HT1080 (cell line): ENCODE measurements around the gene BABAM2. TPM values are rescaled to one million over a fixed set of nuclear protein-coding genes. Genes with fewer than 3 reads are reported as not detected.
"Not testable (repeated sequence)": the region's sequence is repeated elsewhere in the genome, so short reads cannot be mapped to it uniquely, and the experiment has no call there.

Experiments used
- DNase-seq: peaks from one replicate; pipeline ENCODE4 v3.0.0-alpha.2; 2015; ENCODE audit warnings: low read depth
- polyA plus RNA-seq, 2 experiments: library from polyadenylated mRNA; depleted of rRNA; stranded (reverse); fragments of >200 nt; gene quantifications; 2 replicates each; pipeline ENCODE4 v1.2.3, GENCODE V29; 2015
- total RNA-seq: library from RNA; depleted of rRNA; stranded (reverse); fragments of >200 nt; shearing (Covaris generic); gene quantifications from 2 replicates; pipeline ENCODE4 v1.2.3, GENCODE V29; 2014; rRNA removed

The BABAM2 gene
- total RNA-seq, result 18.5 and 31.8 TPM in 2 replicates
- polyA plus RNA-seq (2015; cell fraction: cytosol; rRNA removed), result 39.9 and 44.0 TPM in 2 replicates
- polyA plus RNA-seq (2015; cell fraction: nucleus; rRNA removed), result 39.6 and 41.0 TPM in 2 replicates

GRCh38 chr2:27890146-27890923 lies at the start of gene BABAM2, which contains the start of gene RBKS:
Gene BABAM2, plus strand, starts transcription at chr2:27890729. Its CDS starts 3,828 bp downstream, at chr2:27894557.
Gene RBKS, minus strand, starts transcription at chr2:27890387. Its CDS starts 42 bp downstream, at chr2:27890345.
- peak; percentile 76 for DNase-seq

- no peak for DNase-seq
These were observed 47.6 kb upstream of the BABAM2 start for GRCh38 chr2:27842894-27843293.

GRCh38 chr2:27843992-27844391 lies 46.5 kb upstream of the BABAM2 start:
- no peak for DNase-seq

- DNase-seq, result no peak
These were observed 45.7 kb upstream of the BABAM2 start for GRCh38 chr2:27844821-27845255.

- no peak for DNase-seq
These were observed 43.2 kb upstream of the BABAM2 start for GRCh38 chr2:27847333-27847732.

GRCh38 chr2:27849558-27850205 lies 40.8 kb upstream of the BABAM2 start:
- peak; percentile 22 for DNase-seq

GRCh38 chr2:27852691-27853090 lies 37.8 kb upstream of the BABAM2 start:
- no peak for DNase-seq

- no peak for DNase-seq
These were observed 36.2 kb upstream of the BABAM2 start for GRCh38 chr2:27854229-27854862.

GRCh38 chr2:27855476-27855875 lies 35.1 kb upstream of the BABAM2 start:
- DNase-seq, result peak; percentile 46

GRCh38 chr2:27856386-27856785 lies 34.1 kb upstream of the BABAM2 start:
- no peak for DNase-seq

- no peak for DNase-seq
These were observed 33.6 kb upstream of the BABAM2 start for GRCh38 chr2:27856956-27857355.

- DNase-seq, result no peak
These were observed 32.9 kb upstream of the BABAM2 start for GRCh38 chr2:27857417-27858172.

- peak; percentile 69 for DNase-seq
These were observed 30.4 kb upstream of the BABAM2 start for GRCh38 chr2:27860111-27860510.

GRCh38 chr2:27863146-27863545 lies 27.4 kb upstream of the BABAM2 start:
- DNase-seq, result no peak

- not testable (repeated sequence) for DNase-seq
These were observed 26.6 kb upstream of the BABAM2 start for GRCh38 chr2:27863955-27864354.

- DNase-seq, result no peak
These were observed 24.3 kb upstream of the BABAM2 start for GRCh38 chr2:27866237-27866636.

- DNase-seq, result no peak
These were observed 20.8 kb upstream of the BABAM2 start for GRCh38 chr2:27869763-27870162.

GRCh38 chr2:27870724-27871123 lies 19.8 kb upstream of the BABAM2 start:
- DNase-seq, result peak; percentile 63

- DNase-seq, result no peak
These were observed 18.7 kb upstream of the BABAM2 start for GRCh38 chr2:27871802-27872201.

- DNase-seq, result no peak
These were observed 17.4 kb upstream of the BABAM2 start for GRCh38 chr2:27873091-27873490.
